GM23248 (cell line): Measurements from ENCODE around the gene SERPINB8.

Experiments used
- EZH2 ChIP-seq: fragments of 200-600 bp; sonication (generic); IDR thresholded peaks from 2 replicates; pipeline ENCODE4 v1.6.1; 2018; ENCODE audit warnings: antibody characterized with exemption, mild to moderate bottlenecking; ENCODE audit not compliant: insufficient read depth, poor library complexity, severe bottlenecking
- EZH2phosphoT487 ChIP-seq: fragments of 200-600 bp; sonication (generic); IDR thresholded peaks from 2 replicates; pipeline ENCODE4 v1.6.1; 2018; ENCODE audit warnings: antibody characterized with exemption, moderate library complexity, mild to moderate bottlenecking, low read depth; ENCODE audit not compliant: insufficient read depth

DNA sequence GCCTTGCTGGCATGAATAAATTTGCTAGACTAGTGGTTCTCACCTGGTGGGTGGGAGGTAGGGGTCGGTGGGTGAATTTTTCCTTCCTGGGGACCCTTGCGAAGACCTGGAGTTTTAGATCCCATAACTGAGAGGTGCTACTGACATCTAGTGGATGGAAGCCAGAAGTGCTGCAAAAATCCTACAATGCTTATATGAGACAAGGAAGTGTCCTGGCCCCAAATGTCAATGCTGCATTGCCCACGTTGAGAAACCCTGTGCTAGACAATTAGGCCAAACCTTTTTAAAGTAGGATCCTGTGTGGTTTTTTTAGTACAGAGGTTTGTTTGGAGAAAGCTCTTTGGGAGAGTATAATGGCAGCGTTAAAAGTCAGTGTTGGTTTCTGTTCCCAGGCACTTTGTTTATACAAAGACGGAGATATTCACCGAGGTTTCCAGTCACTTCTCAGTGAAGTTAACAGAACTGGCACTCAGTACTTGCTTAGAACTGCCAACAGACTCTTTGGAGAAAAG lies 9.6 kb downstream of the SERPINB8 start:
- TF ChIP-seq EZH2phosphoT487 = no peak
- TF ChIP-seq EZH2 = no peak
